Effector memory CD8-positive, alpha-beta T cell (primary cell): ENCODE measurements around the gene ZNF841.

Source experiments
- ATAC-seq: fragments of 150-1000 bp; cut with Tn5 transposase; replicated peaks from 2 replicates; pipeline ENCODE4 v1.10.0; 2021; ENCODE audit warnings: mild to moderate bottlenecking, moderate library complexity
- DNase-seq, 3 experiments: peaks; one replicate each; pipeline ENCODE4 v3.0.0; 2021
- H3K27ac Mint-ChIP-seq, 2 donors: one replicate each; pipeline ENCODE4 v1.8.0; 2022; ENCODE audit warnings: mild to moderate bottlenecking in 2 of 2, mixed read lengths in 2 of 2, moderate library complexity in 2 of 2
- H3K27me3 Mint-ChIP-seq, 2 donors: one replicate each; pipeline ENCODE4 v1.8.0; 2022; ENCODE audit warnings: mixed read lengths in 2 of 2
- H3K36me3 Mint-ChIP-seq: one replicate; pipeline ENCODE4 v1.8.0; 2022; ENCODE audit warnings: mild to moderate bottlenecking, moderate library complexity, mixed read lengths; ENCODE audit not compliant: insufficient read depth
- H3K4me1 Mint-ChIP-seq, 2 donors: one replicate each; pipeline ENCODE4 v1.8.0; 2022; ENCODE audit warnings: low read depth in 2 of 2, mixed read lengths in 2 of 2
- H3K4me3 Mint-ChIP-seq, 2 donors: one replicate each; pipeline ENCODE4 v1.8.0; 2022; ENCODE audit warnings: mild to moderate bottlenecking in 2 of 2, mixed read lengths in 2 of 2, moderate library complexity in 2 of 2
- H3K9me3 Mint-ChIP-seq, 2 donors: one replicate each; pipeline ENCODE4 v1.8.0; 2022; ENCODE audit warnings: mixed read lengths in 2 of 2
- total RNA-seq, 9 experiments: gene quantifications; one replicate each; lab custom pipeline; 2026; lab: John Stamatoyannopoulos, UW

Gene ZNF841
- total RNA-seq: 23.2 to 65.7 (median 36.8) reads per million in 9 experiments

DNA sequence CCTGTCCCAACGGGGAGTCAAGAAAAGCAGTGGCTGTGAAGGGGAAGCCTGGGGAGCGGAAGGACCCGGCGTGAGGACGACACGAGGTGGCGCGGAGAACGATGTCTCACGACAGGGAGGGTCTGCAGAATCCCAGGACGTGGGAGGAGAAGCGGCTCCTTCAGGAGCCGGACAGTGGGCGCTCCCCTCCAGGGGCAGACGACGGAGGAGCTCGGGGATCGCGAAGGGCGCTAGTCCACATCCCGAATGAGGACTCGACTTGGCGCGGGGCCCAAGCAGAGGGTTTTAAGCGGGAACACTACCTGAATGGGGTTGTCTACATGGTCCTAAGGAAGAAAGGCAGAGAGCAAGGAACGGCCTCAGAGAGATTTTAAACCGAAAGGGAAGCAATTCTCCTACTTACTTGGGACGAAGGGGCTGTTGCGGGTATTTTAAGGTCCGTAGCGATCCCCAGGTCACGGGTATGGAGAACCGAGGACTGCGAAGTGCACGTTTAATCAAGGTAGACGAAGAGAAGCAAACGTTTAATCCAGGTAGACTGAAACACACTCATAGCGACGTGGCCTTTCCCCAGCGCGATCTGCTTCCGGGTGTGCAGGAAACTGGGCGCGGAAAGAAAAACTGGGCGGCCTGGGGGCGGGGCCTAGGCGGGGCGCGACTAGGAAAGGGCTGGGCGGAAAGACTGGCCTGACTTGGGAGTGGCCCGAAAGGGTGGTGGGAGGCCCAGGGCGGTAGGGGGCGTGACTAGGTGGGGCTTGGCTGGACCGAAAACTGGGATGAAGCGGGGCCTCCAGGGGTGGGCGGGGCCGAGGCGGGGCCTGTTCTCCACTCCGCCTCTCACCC, at the start of gene ZNF841:
TSS of gene ZNF841 (minus strand) at position 594 of the 843 bp plus-strand sequence. CDS start 10,964 bp downstream, outside the sequence.
- ATAC-seq (peak; percentile 98), DNase-seq (peak; percentile 81)
- peaks cover 29 to 49% of the 10 kb centered on the region in 2 donors for H3K4me1 Mint-ChIP-seq
- H3K27me3 Mint-ChIP-seq: no peaks in the 10 kb centered on the region
- peak within 1 kb of the TSS; percentile 92 to 97 for H3K4me3 Mint-ChIP-seq
- peaks cover 15% of the 10 kb centered on the region for H3K36me3 Mint-ChIP-seq
- peak within 1 kb of the TSS; percentile 95 to 98 for H3K27ac Mint-ChIP-seq
- H3K9me3 Mint-ChIP-seq: peaks cover 5 to 7% of the 10 kb centered on the region in 2 donors

GRCh38 chr19:52142001-52142595, 46.5 kb upstream of the ZNF841 start:
- Mint-ChIP-seq H3K27me3 (no peaks in the 10 kb centered on the region), H3K9me3 (peaks cover 0 to 2% of the 10 kb centered on the region in 2 donors), H3K4me1 (peaks cover 15 to 26% of the 10 kb centered on the region in 2 donors), H3K36me3 (peaks cover 4% of the 10 kb centered on the region), H3K27ac (no peak overlapping the region), H3K4me3 (no peak overlapping the region)
- no peak for DNase-seq
- ATAC-seq: no peak

DNA sequence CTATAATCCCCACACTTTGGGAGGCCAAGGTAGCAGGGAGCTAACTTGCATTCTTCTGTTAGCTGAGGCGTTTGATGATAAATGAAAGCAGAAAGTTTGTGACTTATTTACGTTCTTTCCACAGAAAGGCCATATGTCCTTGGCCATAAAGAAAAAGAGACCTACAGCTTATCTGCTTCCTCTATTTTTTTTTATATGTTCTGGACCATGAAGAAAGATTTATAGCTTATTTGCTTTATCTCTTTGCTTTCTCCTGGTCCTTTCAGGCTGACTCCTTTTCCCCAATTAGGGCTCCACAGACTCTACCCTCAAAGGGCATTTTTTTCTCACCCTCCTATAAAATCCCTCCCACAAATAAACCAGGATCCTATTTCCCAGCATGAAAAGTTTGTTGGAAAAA, 45.6 kb upstream of the ZNF841 start:
- Mint-ChIP-seq H3K9me3 (peaks cover 0 to 2% of the 10 kb centered on the region in 2 donors), H3K27ac (no peak overlapping the region), H3K4me3 (no peak overlapping the region), H3K4me1 (peaks cover 15 to 31% of the 10 kb centered on the region in 2 donors), H3K27me3 (no peaks in the 10 kb centered on the region), H3K36me3 (peaks cover 4% of the 10 kb centered on the region)
- DNase-seq (no peak), ATAC-seq (no peak)

DNA sequence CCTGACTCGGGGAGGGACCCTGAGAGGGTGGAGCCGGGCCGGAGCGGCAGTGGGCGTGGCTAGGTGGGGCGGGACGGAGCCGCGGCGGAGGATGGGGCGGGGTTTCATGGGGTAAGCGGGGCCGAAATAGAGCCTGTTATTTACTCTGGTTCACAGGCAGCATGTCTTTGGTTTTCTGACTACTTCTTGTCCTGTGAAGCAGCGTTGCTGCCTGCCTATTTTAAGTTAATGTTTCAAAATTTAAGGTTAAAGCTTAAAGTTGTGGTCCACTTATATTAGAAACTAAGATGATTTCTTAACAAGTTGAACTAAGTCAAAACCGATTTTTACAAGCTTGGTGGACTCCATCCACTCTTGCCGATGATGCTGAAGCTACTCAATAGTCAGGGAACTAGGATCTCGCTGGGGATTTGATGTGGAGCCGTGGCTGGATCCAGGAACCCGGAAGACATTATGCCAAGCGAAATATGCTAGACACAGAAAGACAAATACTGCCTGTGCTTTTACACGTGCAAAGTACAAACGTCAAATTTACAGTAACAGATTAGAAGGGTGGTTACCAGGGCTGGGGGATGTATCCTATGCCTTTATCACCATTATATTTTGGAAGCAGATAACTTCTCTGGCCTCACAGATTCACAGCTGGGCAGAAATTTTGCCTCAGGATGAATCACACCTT, 44.6 kb upstream of the ZNF841 start:
- peaks cover 15 to 31% of the 10 kb centered on the region in 2 donors for H3K4me1 Mint-ChIP-seq
- ATAC-seq (peak; percentile 95), DNase-seq (peak in 2 of 3 experiments; percentile 98)
- H3K36me3 Mint-ChIP-seq: peaks cover 4% of the 10 kb centered on the region
- peak overlapping the region; percentile 92 to 96 for H3K27ac Mint-ChIP-seq
- H3K4me3 Mint-ChIP-seq: peak overlapping the region; percentile 88 to 95
- no peaks in the 10 kb centered on the region for H3K27me3 Mint-ChIP-seq
- H3K9me3 Mint-ChIP-seq: no peaks in the 10 kb centered on the region

DNA sequence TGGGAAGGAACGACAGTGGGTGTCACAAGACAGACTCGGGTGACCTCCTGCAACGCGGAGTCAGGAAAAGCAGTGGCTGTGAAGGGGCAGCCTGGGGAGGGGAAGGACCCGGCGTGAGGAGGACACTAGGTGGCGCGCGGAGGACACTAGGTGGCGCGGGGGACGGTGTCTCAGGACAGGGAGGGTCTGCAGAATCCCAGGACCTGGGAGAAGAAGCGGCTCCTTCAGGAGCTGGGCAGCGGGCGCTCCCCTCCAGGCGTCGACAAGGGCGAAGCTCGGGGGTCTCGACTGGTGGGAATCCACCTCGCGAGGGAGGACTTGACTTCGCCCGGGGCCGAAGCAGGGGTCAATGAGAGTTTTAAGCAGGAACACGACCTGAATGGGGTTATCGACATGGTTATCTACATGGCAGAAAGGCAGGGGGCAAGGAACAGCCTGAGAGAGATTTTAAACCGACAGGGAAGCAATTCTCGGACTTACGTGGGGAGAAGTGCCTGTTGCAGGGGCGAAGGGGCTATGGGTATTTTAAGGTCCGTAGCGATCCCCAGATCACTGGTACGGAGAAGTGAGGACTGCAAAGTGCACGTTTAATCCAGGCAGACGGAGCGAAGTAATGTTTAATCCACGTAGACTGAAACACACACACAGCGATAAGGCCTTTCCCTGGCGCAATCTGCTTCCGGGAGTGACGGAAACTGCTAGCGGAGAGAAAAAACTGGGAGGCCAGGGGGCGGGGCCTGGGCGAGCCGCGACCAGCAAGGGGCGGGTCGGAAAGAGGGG, 43.9 kb upstream of the ZNF841 start, which contains the start of gene ZNF616:
TSS of gene ZNF616 (minus strand) at position 687 of the 780 bp plus-strand sequence. CDS start 9,426 bp downstream, outside the sequence.
- H3K4me1 Mint-ChIP-seq: peaks cover 17 to 31% of the 10 kb centered on the region in 2 donors
- peak within 1 kb of the TSS; percentile 88 to 95 for H3K4me3 Mint-ChIP-seq
- no peaks in the 10 kb centered on the region for H3K9me3 Mint-ChIP-seq
- no peaks in the 10 kb centered on the region for H3K27me3 Mint-ChIP-seq
- peak within 1 kb of the TSS; percentile 92 to 96 for H3K27ac Mint-ChIP-seq
- DNase-seq (peak; percentile 62 to 97 (median 67)), ATAC-seq (peak; percentile 72)
- H3K36me3 Mint-ChIP-seq: peaks cover 4% of the 10 kb centered on the region

DNA sequence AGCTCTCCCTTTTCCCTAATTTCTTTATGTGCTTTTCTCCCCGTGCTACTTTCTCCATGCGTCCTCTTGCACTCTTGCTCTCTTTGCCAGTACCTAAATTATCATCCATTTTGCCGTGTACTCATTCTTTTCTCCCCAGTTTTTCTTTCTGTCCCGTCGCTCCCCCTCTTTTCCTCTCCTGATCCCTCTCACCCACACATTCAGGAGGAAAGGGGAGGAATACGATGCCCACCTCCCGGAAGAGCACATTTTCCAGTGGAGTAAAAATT, 43.4 kb upstream of the ZNF841 start:
- H3K36me3 Mint-ChIP-seq: peaks cover 4% of the 10 kb centered on the region
- no peak for ATAC-seq
- H3K9me3 Mint-ChIP-seq: no peaks in the 10 kb centered on the region
- no peak for DNase-seq
- peak overlapping the region; percentile 88 to 95 for H3K4me3 Mint-ChIP-seq
- peaks cover 17 to 31% of the 10 kb centered on the region in 2 donors for H3K4me1 Mint-ChIP-seq
- H3K27ac Mint-ChIP-seq: peak overlapping the region; percentile 92 to 96
- H3K27me3 Mint-ChIP-seq: no peaks in the 10 kb centered on the region

DNA sequence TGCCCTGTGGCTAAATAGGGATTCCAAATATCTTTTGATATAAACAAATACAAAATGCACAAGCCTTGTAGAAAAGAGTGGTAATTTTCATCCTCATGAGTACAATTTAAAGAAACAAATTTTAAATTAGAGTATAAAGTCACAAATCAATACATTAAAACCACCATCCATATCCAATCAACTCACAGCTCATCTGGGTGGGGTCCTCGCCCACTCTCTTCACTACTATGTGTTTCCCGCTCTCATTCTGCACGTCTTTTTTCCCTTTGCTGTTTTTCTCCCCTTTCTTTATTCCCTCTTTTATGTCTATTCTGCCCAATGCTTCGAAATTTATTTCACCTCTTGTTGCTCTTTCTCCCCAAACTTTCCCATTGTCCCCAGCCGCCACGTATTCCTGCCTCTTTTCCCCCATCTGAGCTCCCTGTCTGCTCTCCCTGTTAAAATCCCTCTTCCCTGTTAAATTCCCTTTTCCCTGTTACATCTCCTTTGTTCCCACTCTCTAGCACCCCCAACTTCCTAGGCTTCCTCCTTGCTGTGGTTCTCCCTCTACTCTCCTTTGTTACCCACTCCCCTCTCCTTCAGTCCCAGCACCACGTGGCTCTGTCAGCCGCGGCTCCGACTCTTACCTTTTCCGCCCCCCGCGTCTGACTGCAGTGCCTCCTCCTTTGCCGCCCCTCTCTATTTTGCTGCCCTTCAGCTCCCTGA, 42.9 kb upstream of the ZNF841 start:
- no peak for ATAC-seq
- no peaks in the 10 kb centered on the region for H3K9me3 Mint-ChIP-seq

DNA sequence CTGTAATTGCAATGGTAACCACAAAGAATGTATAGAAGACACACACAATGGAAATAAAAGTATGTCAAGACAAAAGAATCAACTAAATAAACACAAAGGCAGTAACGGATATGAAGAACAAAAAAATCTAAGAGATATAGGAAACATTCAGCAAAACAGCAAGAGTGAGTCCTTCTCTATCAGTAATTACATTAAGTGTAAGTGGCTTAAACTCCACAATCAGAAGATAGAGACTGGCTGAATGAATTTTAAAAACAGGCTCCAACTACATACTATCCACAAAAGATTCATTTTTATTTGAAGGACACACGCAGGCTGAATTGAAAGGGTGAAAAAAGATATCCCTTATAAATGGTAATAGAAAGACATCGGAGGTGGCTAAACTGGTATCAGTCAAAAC, 24.7 kb upstream of the ZNF841 start:
- Mint-ChIP-seq H3K4me3 (no peak overlapping the region), H3K27me3 (no peaks in the 10 kb centered on the region), H3K36me3 (peaks cover 66% of the 10 kb centered on the region), H3K27ac (no peak overlapping the region), H3K4me1 (no peaks in the 10 kb centered on the region), H3K9me3 (peaks cover 17 to 32% of the 10 kb centered on the region in 2 donors)
- ATAC-seq (no peak), DNase-seq (no peak)

More for the DNA sequence above, 42.9 kb upstream of the ZNF841 start:
- H3K36me3 Mint-ChIP-seq: peaks cover 4% of the 10 kb centered on the region
- peak overlapping the region; percentile 88 to 95 for H3K4me3 Mint-ChIP-seq
- H3K27me3 Mint-ChIP-seq: no peaks in the 10 kb centered on the region
- H3K27ac Mint-ChIP-seq: peak overlapping the region; percentile 92 to 96
- H3K4me1 Mint-ChIP-seq: peaks cover 17 to 31% of the 10 kb centered on the region in 2 donors
- DNase-seq: no peak

DNA sequence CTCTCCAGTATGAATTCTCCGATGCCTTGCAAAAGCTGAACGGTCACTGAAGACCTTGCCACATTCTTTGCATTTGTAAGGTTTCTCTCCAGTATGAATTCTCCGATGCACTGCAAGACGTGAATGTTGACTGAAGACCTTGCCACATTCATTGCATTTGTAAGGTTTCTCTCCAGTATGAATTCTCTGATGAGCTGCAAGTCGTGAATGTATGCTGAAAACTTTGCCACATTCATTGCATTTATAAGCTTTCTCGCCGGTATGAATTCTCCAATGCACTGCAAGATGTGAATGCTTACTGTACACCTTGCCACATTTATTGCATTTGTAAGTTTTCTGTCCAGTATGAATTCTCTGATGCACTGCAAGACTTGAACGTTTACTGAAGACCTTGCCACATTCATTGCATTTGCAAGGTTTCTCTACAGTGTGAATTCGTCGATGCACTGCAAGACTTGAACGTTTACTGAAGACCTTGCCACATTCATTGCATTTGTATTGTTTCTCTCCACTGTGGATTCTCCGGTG, 20.0 kb upstream of the ZNF841 start:
- Mint-ChIP-seq H3K4me3 (no peak overlapping the region), H3K4me1 (no peaks in the 10 kb centered on the region), H3K36me3 (peaks cover 21% of the 10 kb centered on the region)

GRCh38 chr19:52114691-52115090, 19.1 kb upstream of the ZNF841 start:
- no peaks in the 10 kb centered on the region for H3K27me3 Mint-ChIP-seq
- H3K36me3 Mint-ChIP-seq: peaks cover 14% of the 10 kb centered on the region
- no peak overlapping the region for H3K4me3 Mint-ChIP-seq
- peaks cover 27 to 30% of the 10 kb centered on the region in 2 donors for H3K9me3 Mint-ChIP-seq
- H3K27ac Mint-ChIP-seq: no peak overlapping the region
- no peak for ATAC-seq
- H3K4me1 Mint-ChIP-seq: no peaks in the 10 kb centered on the region
- no peak for DNase-seq

More for the DNA sequence above, 20.0 kb upstream of the ZNF841 start:
- H3K27me3 Mint-ChIP-seq: no peaks in the 10 kb centered on the region
- H3K9me3 Mint-ChIP-seq: peaks cover 27 to 39% of the 10 kb centered on the region in 2 donors
- H3K27ac Mint-ChIP-seq: no peak overlapping the region
- no peak for ATAC-seq
- DNase-seq: no peak

DNA sequence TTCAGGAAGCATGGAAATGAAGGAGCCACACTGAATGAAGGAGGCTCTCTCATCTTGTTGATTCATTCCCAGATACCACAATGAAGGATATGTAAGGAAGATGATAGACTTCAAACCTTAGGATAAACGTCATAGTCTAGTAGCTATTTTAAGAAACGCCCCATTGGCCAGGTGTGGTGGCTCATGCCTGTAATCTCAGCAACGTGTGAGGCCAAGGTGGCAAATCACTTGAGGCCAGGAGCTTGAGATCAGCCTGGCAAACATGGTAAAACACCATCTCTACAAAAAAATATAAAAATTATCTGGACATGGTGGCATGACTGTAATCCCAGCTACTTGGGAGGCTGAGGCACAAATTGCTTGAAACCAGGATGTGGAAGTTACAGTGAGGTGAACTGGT, 17.1 kb upstream of the ZNF841 start:
- H3K27me3 Mint-ChIP-seq: no peaks in the 10 kb centered on the region
- no peaks in the 10 kb centered on the region for H3K4me1 Mint-ChIP-seq
- DNase-seq (no peak), ATAC-seq (no peak)
- no peak overlapping the region for H3K27ac Mint-ChIP-seq
- no peak overlapping the region for H3K4me3 Mint-ChIP-seq
- H3K36me3 Mint-ChIP-seq: peaks cover 9% of the 10 kb centered on the region
- H3K9me3 Mint-ChIP-seq: peaks cover 24 to 27% of the 10 kb centered on the region in 2 donors

GRCh38 chr19:52110780-52111179, 15.2 kb upstream of the ZNF841 start:
- no peak for DNase-seq
- H3K4me1 Mint-ChIP-seq: no peaks in the 10 kb centered on the region
- no peak overlapping the region for H3K4me3 Mint-ChIP-seq
- no peak overlapping the region for H3K27ac Mint-ChIP-seq
- H3K36me3 Mint-ChIP-seq: no peaks in the 10 kb centered on the region
- H3K27me3 Mint-ChIP-seq: no peaks in the 10 kb centered on the region
- no peak for ATAC-seq
- H3K9me3 Mint-ChIP-seq: peaks cover 21 to 29% of the 10 kb centered on the region in 2 donors
